ENCODE results near the gene DAPK1. TPM values are rescaled to one million over a fixed set of nuclear protein-coding genes. Genes with fewer than 3 reads are reported as not detected.
A peak's percentile ranks its signal among the peaks of the same experiment; 100 is the strongest.

Gene DAPK1
- total RNA-seq, 1 donor from 2014 or later = 3.6 TPM

DNA sequence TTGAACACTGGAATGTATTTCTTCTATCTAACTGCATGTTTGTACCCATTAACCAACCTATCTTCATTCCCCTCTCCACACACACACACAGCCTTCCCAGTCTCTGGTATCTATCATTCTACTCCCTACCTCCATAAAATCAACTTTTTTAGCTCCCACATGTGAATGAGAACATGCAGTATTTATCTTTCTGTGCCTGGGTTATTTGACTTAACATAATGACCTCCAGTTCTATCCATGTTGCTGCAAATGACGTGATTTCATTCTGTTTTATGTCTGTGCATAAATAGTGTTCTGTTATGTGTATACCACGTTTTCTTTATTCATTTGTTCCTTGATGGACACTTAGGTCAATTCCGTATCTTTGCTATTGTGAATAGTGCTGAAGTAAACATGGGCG is 189.5 kb downstream of the DAPK1 start:
- Mint-ChIP-seq H3K4me3 (no peak overlapping the region), H3K9me3 (no peaks in the 10 kb centered on the region), H3K36me3 (ENCODE audit: low read depth) (no peaks in the 10 kb centered on the region), H3K27ac (no peak overlapping the region), H3K4me1 (peaks cover 11% of the 10 kb centered on the region), H3K27me3 (peaks cover 33% of the 10 kb centered on the region)
- DNase-seq = no peak
- intact Hi-C loops (cut with micrococcal nuclease) = no loop called here

DNA sequence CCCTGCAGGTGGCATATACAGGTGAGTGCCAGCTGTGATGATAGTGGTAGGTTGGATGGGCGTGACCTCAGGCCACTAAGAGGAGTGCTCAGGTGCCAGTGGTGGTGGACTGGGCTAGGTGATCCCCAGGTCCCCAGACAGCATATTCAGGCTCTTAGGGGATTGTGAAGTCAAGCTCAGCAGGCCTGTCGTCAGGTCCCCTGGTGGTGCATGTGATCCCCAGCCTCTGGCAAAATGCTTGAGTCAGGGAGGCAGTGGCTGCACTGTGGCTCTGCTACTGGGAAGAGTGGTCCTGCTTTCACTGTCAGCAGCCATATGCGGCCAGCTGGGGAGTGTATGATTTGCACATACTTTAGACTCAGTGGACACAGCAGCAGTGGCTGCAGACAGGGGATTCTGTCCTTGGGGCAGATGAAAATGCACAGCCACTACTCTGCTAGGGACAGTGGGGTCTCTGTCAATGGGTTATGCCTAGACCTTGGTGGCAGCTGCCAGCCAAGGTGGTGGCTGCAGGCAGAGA is 196.6 kb downstream of the DAPK1 start:
- Mint-ChIP-seq H3K9me3 (peaks cover 13% of the 10 kb centered on the region), H3K4me1 (no peaks in the 10 kb centered on the region), H3K27ac (no peak overlapping the region), H3K36me3 (ENCODE audit: low read depth) (no peaks in the 10 kb centered on the region), H3K27me3 (peaks cover 30% of the 10 kb centered on the region), H3K4me3 (no peak overlapping the region)
- DNase-seq = no peak
- intact Hi-C loops (cut with micrococcal nuclease) = no loop called here

DNA sequence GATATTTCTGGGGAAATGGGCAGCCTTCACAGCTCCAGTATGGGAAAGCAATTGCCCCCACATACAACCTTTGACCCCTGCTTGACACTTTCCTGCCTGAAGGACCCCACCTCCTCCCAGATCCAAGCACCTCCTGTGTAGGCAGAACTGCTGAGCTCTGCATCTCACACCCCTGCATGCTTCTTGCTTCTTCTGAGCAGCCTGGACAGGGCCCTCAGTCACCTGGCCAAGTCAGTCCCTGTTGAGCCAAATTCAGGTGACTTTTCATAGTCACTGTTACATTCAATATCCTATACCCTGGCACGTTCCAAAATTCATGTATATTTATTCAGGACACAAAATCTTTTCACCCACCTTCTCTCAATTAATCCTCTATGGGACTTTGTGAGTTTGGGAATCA is 197.9 kb downstream of the DAPK1 start:
- no peaks in the 10 kb centered on the region for H3K36me3 Mint-ChIP-seq (ENCODE audit: low read depth)
- no peaks in the 10 kb centered on the region for H3K4me1 Mint-ChIP-seq
- H3K4me3 Mint-ChIP-seq = no peak overlapping the region
- intact Hi-C loops (cut with micrococcal nuclease) = no loop called here
- peaks cover 21% of the 10 kb centered on the region for H3K27me3 Mint-ChIP-seq
- DNase-seq = no peak
- peaks cover 13% of the 10 kb centered on the region for H3K9me3 Mint-ChIP-seq
- H3K27ac Mint-ChIP-seq = no peak overlapping the region

DNA sequence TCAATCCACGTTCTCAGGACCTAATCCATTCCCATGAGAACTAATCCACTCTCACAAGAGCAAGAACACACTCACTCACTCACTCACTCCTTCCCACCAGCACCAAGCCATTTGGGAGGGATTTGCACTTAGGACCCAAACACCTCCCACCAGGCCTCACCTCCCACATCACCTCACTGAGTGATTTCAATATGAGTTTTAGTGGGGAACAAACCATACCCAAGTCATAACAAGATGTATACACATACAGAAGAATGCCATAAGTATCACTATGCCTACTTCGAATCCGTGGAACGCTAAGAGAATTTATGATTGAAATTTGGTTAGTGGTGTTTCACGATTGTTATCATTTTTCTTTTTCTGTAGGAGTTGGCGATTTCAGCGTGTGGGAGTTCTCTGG is 199.0 kb downstream of the DAPK1 start:
- no peak for DNase-seq
- Mint-ChIP-seq H3K27ac (no peak overlapping the region), H3K27me3 (peaks cover 15% of the 10 kb centered on the region), H3K4me3 (no peak overlapping the region), H3K36me3 (ENCODE audit: low read depth) (no peaks in the 10 kb centered on the region), H3K9me3 (peaks cover 13% of the 10 kb centered on the region), H3K4me1 (no peaks in the 10 kb centered on the region)
- intact Hi-C loops (cut with micrococcal nuclease) = no loop called here

DNA sequence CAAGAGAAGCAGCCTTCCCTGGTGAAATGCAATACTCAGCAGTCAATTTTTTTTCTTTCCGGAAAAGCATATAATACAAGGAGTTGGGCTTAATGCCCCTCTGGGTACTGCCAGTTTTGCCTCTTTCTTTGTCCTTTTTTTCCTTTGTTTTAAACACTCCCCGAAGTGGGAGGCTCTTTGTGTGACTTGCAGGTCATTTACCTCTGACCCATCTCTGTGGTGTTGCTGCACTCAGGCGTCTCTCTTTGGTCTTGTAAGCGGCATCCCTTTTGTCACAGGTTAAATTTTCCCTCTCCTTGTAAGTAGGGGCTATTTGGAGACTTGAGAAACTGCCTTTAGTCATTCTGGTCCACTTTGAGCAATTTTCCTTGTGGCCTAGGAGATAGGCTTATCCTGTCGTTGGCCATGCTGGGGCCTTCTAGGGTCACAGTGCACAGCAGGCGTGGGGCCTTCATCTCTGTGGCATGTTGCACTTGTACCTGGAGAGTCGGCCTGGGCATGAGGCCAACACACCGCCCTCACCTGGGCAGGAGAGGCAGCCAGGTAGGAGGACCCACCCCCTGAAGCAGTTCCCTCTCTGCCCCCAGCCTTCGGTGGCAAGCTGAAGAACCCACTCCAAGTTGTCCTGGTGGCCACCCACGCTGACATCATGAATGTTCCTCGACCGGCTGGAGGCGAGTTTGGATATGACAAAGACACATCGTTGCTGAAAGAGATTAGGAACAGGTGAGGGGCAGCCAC is 200.6 kb downstream of the DAPK1 start:
- Mint-ChIP-seq H3K9me3 (peaks cover 8% of the 10 kb centered on the region), H3K36me3 (ENCODE audit: low read depth) (no peaks in the 10 kb centered on the region), H3K27ac (no peak overlapping the region), H3K4me3 (no peak overlapping the region), H3K4me1 (peaks cover 2% of the 10 kb centered on the region), H3K27me3 (peaks cover 16% of the 10 kb centered on the region)
- no peak for DNase-seq
- intact Hi-C loops (cut with micrococcal nuclease) = no loop called here

DNA sequence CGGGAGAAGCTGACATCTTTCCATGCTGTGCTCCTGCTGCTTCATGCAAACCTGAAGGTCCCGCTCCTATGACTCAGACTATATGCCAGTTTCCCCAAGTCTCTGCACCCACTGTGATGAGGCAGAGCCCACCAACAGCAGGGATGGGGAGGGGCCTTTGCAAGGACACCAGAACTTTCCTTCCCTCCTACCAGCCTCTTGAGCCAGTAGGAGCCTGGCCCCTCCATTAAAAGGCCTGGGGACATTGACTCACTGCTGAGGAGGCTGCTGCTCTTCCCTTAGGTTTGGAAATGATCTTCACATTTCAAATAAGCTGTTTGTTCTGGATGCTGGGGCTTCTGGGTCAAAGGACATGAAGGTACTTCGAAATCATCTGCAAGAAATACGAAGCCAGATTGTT is 202.2 kb downstream of the DAPK1 start:
- no peak for DNase-seq
- intact Hi-C loops (cut with micrococcal nuclease) = no loop called here
- peaks cover 25% of the 10 kb centered on the region for H3K27me3 Mint-ChIP-seq
- no peaks in the 10 kb centered on the region for H3K36me3 Mint-ChIP-seq (ENCODE audit: low read depth)
- peaks cover 2% of the 10 kb centered on the region for H3K4me1 Mint-ChIP-seq
- no peak overlapping the region for H3K4me3 Mint-ChIP-seq
- no peaks in the 10 kb centered on the region for H3K9me3 Mint-ChIP-seq
- H3K27ac Mint-ChIP-seq = no peak overlapping the region

DNA sequence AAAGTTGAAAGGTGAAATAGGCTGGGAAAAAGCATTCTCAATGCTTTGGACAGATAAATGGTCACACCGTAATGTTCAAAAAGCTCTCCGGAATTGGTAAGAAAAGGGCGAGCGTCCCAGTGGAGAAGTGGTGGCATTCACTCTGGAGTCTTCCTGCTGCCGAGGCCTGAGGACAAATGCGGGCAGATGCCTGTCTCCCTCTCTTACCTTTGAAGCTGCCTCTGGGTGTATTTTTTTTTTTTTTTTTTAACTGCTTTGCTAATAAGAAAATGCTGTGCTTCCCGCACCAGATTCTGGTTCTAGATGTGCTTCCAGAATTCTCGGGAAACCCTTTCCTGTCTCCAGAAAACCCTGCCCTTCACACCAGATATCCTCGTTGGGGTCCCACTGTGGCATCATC is 203.8 kb downstream of the DAPK1 start:
- Mint-ChIP-seq H3K4me1 (peaks cover 2% of the 10 kb centered on the region), H3K27me3 (peaks cover 32% of the 10 kb centered on the region), H3K4me3 (no peak overlapping the region), H3K36me3 (ENCODE audit: low read depth) (no peaks in the 10 kb centered on the region), H3K27ac (no peak overlapping the region), H3K9me3 (no peaks in the 10 kb centered on the region)
- no peak for DNase-seq
- intact Hi-C loops (cut with micrococcal nuclease) = no loop called here

DNA sequence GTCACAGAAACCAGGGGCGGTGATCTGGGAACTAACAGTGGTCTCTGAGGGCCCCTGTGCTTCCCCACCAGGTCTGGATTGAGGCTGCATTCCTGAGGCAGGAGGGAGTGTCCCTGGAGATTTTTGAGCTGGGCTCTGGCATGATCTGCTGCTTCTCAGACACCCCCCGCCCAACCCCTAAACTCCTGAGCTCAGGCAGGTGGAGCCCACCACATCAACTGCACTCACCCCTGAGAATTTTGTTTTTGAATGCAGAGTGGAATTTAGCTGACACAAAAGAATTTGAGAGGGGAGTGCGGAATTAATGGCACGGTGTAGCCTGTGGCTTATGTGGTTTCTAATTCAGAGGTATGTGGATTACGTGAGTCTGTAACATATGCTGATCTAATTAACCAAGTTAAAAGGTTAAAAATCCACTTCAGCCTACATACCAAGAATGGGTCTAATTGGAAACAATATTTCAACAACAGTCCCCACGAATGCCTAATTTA is 204.3 kb downstream of the DAPK1 start:
- Mint-ChIP-seq H3K9me3 (no peaks in the 10 kb centered on the region), H3K4me1 (peaks cover 2% of the 10 kb centered on the region)
- intact Hi-C loops (cut with micrococcal nuclease) = no loop called here

DNA sequence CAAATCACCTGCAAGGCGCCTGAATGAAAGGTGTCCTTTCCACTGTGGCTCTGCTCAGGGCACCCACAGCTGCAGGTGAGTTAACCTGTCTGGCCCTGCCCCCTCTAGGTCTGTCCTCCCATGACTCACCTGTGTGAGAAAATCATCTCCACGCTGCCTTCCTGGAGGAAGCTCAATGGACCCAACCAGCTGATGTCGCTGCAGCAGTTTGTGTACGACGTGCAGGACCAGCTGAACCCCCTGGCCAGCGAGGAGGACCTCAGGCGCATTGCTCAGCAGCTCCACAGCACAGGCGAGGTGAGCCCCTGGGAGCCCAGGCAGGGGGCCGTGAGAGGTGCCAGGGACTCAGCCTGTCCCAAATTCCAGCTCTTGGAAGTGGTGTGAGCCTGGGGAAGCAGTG is 205.3 kb downstream of the DAPK1 start:
- intact Hi-C loops (cut with micrococcal nuclease) = no loop called here
- no peak overlapping the region for H3K27ac Mint-ChIP-seq
- H3K4me3 Mint-ChIP-seq = no peak overlapping the region
- H3K4me1 Mint-ChIP-seq = peaks cover 7% of the 10 kb centered on the region
- no peaks in the 10 kb centered on the region for H3K9me3 Mint-ChIP-seq
- H3K36me3 Mint-ChIP-seq (ENCODE audit: low read depth) = no peaks in the 10 kb centered on the region
- H3K27me3 Mint-ChIP-seq = peaks cover 38% of the 10 kb centered on the region
- DNase-seq = no peak

More for the DNA sequence above, 204.3 kb downstream of the DAPK1 start:
- H3K36me3 Mint-ChIP-seq (ENCODE audit: low read depth) = no peaks in the 10 kb centered on the region
- DNase-seq = no peak
- no peak overlapping the region for H3K4me3 Mint-ChIP-seq
- no peak overlapping the region for H3K27ac Mint-ChIP-seq
- peaks cover 32% of the 10 kb centered on the region for H3K27me3 Mint-ChIP-seq

DNA sequence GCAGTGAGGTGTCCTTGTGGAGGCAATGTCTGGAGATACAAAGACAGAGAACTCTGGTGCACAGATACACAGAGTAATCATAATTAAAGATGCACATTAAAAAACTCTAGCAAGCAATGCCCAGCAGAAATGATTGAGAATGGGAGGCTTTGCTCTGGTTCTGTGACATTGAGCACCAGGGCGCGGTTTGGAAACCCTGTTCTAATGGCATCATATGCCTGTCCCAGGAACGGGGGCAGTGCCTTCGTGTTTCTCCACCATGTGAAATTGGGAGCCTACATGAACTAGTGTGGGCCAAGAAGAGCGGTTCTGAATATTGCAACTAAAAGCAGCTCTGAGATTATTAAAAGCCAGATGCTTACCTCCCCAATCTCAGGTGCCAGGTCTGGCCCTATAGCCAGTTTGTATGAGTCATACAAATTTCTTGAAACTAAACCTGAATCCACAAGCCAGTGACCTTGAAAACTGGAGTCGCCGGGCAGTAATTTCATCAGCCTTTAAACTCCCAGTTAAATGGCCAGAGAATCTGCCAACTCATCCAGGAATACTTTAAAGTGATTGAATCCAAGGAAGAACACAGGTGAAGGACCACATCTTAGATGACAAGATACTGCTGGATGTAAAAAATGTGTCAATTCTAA is 206.1 kb downstream of the DAPK1 start:
- Mint-ChIP-seq H3K4me1 (peaks cover 13% of the 10 kb centered on the region), H3K9me3 (no peaks in the 10 kb centered on the region), H3K27ac (no peak overlapping the region), H3K27me3 (peaks cover 41% of the 10 kb centered on the region), H3K4me3 (no peak overlapping the region), H3K36me3 (ENCODE audit: low read depth) (no peaks in the 10 kb centered on the region)
- intact Hi-C loops (cut with micrococcal nuclease) = no loop called here
- DNase-seq = no peak

DNA sequence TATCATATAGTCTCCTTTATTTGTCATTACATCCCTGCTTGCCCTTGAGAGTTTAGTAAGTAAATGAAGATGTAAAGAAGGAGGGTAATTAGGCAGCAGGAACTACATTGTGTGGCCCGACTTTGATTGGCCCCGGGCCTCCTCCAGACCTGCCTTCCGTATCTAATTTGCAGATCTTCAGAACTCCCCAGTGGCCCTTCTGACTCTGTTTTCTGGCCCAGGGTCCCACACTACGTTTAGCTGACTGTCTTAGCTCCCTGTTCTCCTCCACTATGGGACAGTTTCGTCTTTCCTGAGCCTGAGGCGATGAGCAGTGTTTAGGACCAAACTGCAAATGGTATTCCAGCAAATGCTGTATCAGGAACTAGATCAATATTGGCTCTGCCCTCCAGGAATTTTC is 206.7 kb downstream of the DAPK1 start:
- Mint-ChIP-seq H3K27me3 (peaks cover 40% of the 10 kb centered on the region), H3K4me1 (peaks cover 18% of the 10 kb centered on the region), H3K27ac (no peak overlapping the region), H3K9me3 (no peaks in the 10 kb centered on the region), H3K36me3 (ENCODE audit: low read depth) (no peaks in the 10 kb centered on the region), H3K4me3 (no peak overlapping the region)
- intact Hi-C loops (cut with micrococcal nuclease) = no loop called here
- DNase-seq = no peak

DNA sequence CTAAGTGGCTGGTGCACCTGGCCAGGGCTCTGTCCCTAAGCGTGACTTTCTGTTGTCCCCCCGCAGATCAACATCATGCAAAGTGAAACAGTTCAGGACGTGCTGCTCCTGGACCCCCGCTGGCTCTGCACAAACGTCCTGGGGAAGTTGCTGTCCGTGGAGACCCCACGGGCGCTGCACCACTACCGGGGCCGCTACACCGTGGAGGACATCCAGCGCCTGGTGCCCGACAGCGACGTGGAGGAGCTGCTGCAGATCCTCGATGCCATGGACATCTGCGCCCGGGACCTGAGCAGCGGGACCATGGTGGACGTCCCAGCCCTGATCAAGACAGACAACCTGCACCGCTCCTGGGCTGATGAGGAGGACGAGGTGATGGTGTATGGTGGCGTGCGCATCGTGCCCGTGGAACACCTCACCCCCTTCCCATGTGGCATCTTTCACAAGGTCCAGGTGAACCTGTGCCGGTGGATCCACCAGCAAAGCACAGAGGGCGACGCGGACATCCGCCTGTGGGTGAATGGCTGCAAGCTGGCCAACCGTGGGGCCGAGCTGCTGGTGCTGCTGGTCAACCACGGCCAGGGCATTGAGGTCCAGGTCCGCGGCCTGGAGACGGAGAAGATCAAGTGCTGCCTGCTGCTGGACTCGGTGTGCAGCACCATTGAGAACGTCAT is 208.5 kb downstream of the DAPK1 start:
- peaks cover 26% of the 10 kb centered on the region for H3K4me1 Mint-ChIP-seq
- DNase-seq = no peak
- no peaks in the 10 kb centered on the region for H3K36me3 Mint-ChIP-seq (ENCODE audit: low read depth)
- intact Hi-C loops (cut with micrococcal nuclease) = no loop called here
- H3K4me3 Mint-ChIP-seq = no peak overlapping the region
- peaks cover 37% of the 10 kb centered on the region for H3K27me3 Mint-ChIP-seq
- H3K27ac Mint-ChIP-seq = no peak overlapping the region
- no peaks in the 10 kb centered on the region for H3K9me3 Mint-ChIP-seq

DNA sequence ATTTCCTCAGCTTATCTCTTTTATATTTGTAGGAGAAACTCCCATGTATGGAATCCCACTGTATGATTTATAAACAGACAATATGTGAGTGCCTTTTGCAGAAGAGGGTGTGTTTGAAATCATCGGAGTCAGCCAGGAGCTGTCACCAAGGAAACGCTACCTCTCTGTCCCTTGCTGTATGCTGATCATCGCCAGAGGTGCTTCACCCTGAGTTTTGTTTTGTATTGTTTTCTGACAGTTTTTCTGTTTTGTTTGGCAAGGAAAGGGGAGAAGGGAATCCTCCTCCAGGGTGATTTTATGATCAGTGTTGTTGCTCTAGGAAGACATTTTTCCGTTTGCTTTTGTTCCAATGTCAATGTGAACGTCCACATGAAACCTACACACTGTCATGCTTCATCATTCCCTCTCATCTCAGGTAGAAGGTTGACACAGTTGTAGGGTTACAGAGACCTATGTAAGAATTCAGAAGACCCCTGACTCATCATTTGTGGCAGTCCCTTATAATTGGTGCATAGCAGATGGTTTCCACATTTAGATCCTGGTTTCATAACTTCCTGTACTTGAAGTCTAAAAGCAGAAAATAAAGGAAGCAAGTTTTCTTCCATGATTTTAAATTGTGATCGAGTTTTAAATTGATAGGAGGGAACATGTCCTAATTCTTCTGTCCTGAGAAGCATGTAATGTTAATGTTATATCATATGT is 210.3 kb downstream of the DAPK1 start:
- H3K4me1 Mint-ChIP-seq = peaks cover 30% of the 10 kb centered on the region
- DNase-seq = no peak
- H3K9me3 Mint-ChIP-seq = no peaks in the 10 kb centered on the region
- peak overlapping the region; percentile 6 for H3K4me3 Mint-ChIP-seq
- peaks cover 34% of the 10 kb centered on the region for H3K27me3 Mint-ChIP-seq
- intact Hi-C loops (cut with micrococcal nuclease) = loop anchor here (1.0 kb wide), 1 partner anchor 104 kb away; no protein-coding TSS in a partner anchor
- H3K36me3 Mint-ChIP-seq (ENCODE audit: low read depth) = no peaks in the 10 kb centered on the region
- H3K27ac Mint-ChIP-seq = no peak overlapping the region
